Neuron (in vitro differentiated cells): ENCODE results near the gene ETV2.
"Not testable (repeated sequence)": the region's sequence is repeated elsewhere in the genome, so short reads cannot be mapped to it uniquely, and the experiment has no call there.

Experiments
- H2AFZ ChIP-seq: one replicate; pipeline ENCODE4 v1.6.1; 2013; ENCODE audit warnings: low read depth, mild to moderate bottlenecking, inconsistent platforms, low read length, moderate library complexity
- H3K27me3 ChIP-seq: one replicate; pipeline ENCODE4 v1.6.1; 2013; ENCODE audit warnings: low read length; ENCODE audit not compliant: insufficient read depth
- H3K36me3 ChIP-seq: one replicate; pipeline ENCODE4 v1.6.1; 2013; ENCODE audit warnings: low read length; ENCODE audit not compliant: insufficient read depth
- H3K4me1 ChIP-seq: one replicate; pipeline ENCODE4 v1.6.1; 2013; ENCODE audit warnings: low read length; ENCODE audit not compliant: insufficient read depth
- H3K4me3 ChIP-seq: 2 replicates; pipeline ENCODE4 v1.5.1; 2013; ENCODE audit warnings: mild to moderate bottlenecking, low read length, moderate library complexity
- H3K9me3 ChIP-seq: one replicate; pipeline ENCODE4 v1.6.1; 2013; ENCODE audit warnings: low read length

Gene ETV2

DNA sequence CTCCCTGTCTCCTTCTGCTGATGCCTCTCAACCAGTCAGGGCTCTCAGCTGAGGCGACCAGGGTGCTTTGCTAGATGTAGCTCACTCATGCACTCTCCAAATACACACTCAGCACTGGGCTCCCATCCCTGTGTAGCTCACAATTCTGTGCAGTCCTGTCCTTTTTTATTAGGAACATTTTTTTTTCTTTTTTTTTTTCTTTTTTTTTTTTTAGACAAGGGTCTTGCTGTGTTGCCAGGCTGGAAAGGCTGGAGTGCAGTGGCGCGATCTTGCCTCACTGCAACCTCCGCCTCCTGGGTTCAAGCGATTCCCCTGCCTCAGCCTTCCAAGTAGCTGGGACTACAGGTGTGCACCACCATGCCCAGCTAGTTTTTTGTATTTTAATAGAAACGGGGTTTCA, 13.3 kb downstream of the ETV2 start:
- H3K27me3 ChIP-seq, H3K4me3 ChIP-seq, H3K9me3 ChIP-seq, H2AFZ ChIP-seq, H3K4me1 ChIP-seq: not testable (repeated sequence)
- peaks cover 61% of the 10 kb centered on the region for H3K36me3 ChIP-seq

DNA sequence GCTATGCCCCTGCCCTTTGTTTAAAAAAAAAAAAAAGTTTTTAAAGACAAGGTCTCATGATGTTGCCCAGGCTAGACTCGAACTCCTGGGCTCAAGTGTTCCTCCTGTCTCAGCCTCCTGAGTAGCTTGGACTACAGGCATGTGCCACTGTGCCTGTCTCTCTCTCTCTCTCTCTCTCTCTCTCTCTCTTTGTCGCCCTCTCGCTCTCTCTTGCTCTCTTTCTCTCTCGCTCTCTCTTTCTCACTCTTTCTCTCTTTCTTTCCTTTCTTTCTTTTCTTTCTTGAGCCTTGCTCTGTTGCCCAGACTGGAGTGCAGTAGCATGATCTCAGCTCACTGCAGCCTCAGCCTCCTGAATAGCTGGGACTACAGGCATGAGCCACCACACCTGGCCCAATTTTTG, 14.1 kb downstream of the ETV2 start:
- no peaks in the 10 kb centered on the region for H3K4me1 ChIP-seq
- no peak overlapping the region for H3K4me3 ChIP-seq
- H3K27me3 ChIP-seq: no peaks in the 10 kb centered on the region
- no peaks in the 10 kb centered on the region for H3K9me3 ChIP-seq
- H2AFZ ChIP-seq: no peak overlapping the region
- peaks cover 59% of the 10 kb centered on the region for H3K36me3 ChIP-seq

DNA sequence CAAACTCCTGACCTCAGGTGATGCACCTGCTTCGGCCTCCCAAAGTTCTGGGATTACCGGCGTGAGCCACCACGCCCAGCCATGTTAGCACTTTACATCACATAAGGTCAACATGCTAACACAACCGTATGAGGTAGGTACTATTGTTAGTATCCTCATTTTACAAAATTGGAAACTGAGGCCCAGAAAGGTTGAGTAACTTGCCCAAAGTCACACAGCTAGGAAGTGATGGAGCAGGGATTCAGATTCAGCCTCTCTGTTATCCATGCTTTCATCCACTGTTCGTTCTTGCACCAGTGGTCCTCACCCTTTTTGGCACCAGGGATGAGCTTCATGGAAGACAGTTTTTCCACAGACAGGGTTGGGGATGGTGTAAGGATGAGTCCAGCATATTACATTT, 15.2 kb downstream of the ETV2 start:
- no peak overlapping the region for H3K4me3 ChIP-seq
- no peaks in the 10 kb centered on the region for H3K4me1 ChIP-seq
- no peaks in the 10 kb centered on the region for H3K27me3 ChIP-seq
- H3K36me3 ChIP-seq: peaks cover 60% of the 10 kb centered on the region
- no peak overlapping the region for H2AFZ ChIP-seq
- H3K9me3 ChIP-seq: no peaks in the 10 kb centered on the region

DNA sequence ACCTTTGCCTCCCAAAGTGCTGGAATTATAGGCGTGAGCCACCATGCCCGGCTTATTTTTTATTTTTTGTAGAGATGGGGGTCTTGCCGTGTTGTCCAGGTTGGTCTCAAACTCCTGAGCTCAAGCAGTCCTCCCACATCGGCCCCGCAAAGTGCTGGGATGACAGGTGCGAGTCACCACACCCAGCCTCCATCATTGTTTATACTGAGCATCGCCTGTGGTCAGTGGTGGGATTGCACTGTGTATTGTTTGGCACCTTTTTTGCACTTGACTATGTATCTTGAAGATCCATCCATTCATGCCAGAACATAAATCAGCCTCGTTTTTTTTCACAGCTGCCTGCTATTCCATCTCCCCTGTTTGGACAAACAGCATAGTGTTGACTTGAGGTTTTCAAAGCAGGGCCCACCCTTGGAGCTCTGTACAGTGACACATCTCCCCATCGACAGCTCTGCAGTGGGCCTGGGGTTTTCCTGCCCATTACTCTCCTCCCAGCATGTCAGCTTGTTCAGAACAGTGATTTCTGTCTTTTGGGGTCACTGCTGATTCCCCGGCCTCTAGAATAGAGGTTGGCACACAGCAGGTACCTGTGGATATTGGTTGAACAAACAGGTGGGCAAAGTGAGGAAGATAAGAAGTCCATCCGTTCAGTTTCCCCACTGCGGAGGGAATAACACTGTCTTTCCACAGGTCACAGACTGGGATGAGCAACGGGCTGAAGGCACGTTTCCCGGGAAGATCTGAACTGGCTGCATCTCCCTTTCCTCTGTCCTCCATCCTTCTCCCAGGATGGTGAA, 16.6 kb downstream of the ETV2 start:
- H3K9me3 ChIP-seq: no peaks in the 10 kb centered on the region
- H3K27me3 ChIP-seq: no peaks in the 10 kb centered on the region
- H3K4me1 ChIP-seq: no peaks in the 10 kb centered on the region
- H3K36me3 ChIP-seq: peaks cover 68% of the 10 kb centered on the region
- no peak overlapping the region for H2AFZ ChIP-seq
- H3K4me3 ChIP-seq: no peak overlapping the region

DNA sequence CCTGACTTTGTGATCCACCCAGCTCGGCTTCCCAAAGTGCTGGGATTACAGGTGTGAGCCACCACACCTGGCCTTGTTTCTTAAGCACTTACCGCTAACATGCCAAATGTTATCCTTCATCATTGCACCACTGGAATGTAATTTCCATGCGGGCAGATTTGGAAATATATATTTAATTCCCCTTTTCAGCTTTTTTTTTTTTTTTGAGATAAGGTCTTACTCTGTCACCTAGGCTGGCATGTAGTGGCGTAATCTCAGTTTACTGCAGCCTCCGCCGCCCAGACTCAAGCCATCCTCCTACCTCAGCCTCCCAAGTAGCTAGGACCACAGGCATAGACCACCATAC, 20.4 kb downstream of the ETV2 start:
- no peaks in the 10 kb centered on the region for H3K27me3 ChIP-seq
- H3K4me3 ChIP-seq: no peak overlapping the region
- no peaks in the 10 kb centered on the region for H3K9me3 ChIP-seq
- no peaks in the 10 kb centered on the region for H3K4me1 ChIP-seq
- H3K36me3 ChIP-seq: peaks cover 44% of the 10 kb centered on the region
- H2AFZ ChIP-seq: no peak overlapping the region

DNA sequence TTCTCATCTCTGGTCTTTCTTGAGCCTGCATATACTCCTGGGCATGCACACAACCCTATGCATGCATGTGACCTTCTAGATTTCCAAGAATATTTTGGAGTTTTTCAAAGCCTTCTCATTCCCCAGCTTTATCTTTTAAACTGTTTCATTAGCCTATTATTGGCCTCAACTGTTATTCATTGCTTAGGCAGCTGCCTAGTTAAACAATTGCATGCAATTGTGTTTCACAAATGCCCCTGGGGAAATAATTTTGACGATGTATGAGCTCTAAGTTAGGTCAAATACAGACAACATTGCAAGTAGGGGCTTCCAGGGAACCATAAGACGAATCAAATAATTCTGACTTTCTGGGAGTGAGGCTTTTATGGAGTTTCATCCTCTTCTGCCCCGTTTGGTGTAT, 22.4 kb downstream of the ETV2 start:
- Histone ChIP-seq H3K27me3 (no peaks in the 10 kb centered on the region), H3K4me1 (no peaks in the 10 kb centered on the region), H3K36me3 (peaks cover 30% of the 10 kb centered on the region), H3K9me3 (no peaks in the 10 kb centered on the region), H3K4me3 (no peak overlapping the region), H2AFZ (no peak overlapping the region)

DNA sequence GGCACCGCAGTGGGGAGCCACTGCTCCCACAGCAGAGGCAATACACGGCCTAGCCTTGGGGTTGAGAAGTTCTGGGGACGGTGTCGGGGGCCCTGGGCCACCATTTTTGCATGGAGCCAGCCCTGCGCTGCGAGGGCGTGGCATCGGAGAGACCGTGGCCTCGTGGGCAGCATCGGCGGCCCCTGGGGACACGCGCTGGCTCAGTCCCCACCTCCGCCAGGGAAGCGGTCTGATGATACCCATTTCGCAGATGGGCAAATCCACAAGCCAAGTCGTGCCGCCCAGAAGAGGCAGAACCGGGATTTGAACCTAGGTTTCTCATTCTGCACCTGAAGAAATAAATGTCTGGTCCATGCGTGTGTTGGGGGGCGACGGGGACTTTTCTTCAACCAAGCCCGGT, 23.6 kb downstream of the ETV2 start:
- H2AFZ ChIP-seq: no peak overlapping the region
- peaks cover 22% of the 10 kb centered on the region for H3K36me3 ChIP-seq
- H3K27me3 ChIP-seq: no peaks in the 10 kb centered on the region
- H3K4me1 ChIP-seq: no peaks in the 10 kb centered on the region
- H3K9me3 ChIP-seq: no peaks in the 10 kb centered on the region
- H3K4me3 ChIP-seq: no peak overlapping the region

DNA sequence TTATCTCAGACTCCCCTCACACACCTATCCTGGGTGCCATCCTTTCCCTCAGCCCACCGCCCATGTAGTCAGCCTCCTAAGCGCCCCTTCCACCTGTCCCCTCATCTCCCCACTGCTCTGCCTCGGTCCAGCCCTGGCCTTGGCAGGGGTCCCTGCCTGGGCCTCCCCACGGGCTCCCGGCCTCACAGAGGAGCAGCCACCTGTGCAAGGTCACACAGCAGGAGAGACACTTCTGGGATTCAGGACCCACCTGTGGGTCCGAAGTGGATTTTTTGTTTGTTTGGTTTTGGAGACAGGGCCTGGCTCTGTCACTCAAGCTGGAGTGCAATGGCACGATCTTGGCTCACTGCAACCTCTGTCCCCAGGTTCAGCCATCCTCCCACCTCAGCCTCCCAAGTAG, 24.1 kb downstream of the ETV2 start:
- Histone ChIP-seq H3K36me3 (peaks cover 22% of the 10 kb centered on the region), H2AFZ (no peak overlapping the region), H3K9me3 (no peaks in the 10 kb centered on the region), H3K4me1 (no peaks in the 10 kb centered on the region), H3K4me3 (no peak overlapping the region), H3K27me3 (no peaks in the 10 kb centered on the region)

DNA sequence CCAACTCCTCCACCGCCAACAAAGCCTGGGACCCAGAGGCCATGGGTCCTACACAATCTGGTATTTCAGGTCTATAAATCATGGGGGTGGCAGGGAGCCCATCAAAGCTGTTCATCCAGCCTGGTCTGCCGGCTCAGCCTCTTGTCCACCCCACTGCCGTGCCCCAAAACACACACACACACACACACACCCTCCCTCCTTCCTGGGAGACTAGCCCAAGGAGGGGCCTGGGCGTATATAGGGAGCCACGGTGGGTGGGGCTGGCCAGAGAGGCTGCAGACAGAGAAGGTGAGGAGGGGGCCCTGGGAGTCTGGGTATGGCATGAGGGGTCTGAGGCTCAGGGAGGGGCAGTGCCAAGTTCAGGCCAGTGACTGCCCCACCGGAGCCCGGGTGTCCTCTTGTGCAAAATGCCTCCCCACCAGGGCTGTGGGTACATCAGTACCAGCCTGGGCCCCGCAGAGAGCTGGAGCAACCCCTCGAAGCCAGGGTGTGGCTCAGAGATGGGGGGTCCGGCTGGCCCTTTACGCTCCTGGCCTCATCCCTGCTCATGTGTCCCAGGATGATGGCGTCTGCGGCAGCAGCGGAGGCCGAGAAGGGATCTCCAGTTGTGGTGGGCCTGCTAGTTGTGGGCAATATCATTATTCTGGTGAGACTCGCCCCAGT, 24.8 kb downstream of the ETV2 start, which contains the start of gene UPK1A:
Gene UPK1A (plus strand): TSS at position 267 of the 663 bp plus-strand sequence. CDS start 296 bp downstream, at position 563.
- H3K36me3 ChIP-seq: peaks cover 17% of the 10 kb centered on the region
- no peak within 1 kb of the TSS for H2AFZ ChIP-seq

DNA sequence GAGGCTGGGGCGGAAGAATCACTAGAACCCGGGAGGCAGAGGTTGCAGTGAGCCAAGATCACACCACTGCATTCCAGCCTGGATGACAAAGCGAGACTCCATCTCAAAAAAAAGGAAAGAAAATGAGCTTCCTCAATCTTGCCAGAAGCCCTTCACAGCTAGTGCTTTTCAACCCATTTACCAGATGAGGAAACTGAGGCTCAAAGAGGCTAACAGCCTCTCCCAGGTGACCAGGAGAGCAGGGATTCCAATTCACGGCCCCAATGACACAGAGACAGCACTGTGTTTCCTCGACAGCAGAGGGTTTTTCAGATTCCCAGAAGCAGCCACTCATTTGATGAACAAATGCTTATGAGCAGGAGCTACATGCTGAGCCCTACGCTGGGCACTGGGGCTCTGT, 28.0 kb downstream of the ETV2 start:
- H3K36me3 ChIP-seq: no peaks in the 10 kb centered on the region
- no peak overlapping the region for H3K4me3 ChIP-seq
- H3K9me3 ChIP-seq: peaks cover 2% of the 10 kb centered on the region
- peaks cover 16% of the 10 kb centered on the region for H3K27me3 ChIP-seq
- no peak overlapping the region for H2AFZ ChIP-seq
- H3K4me1 ChIP-seq: no peaks in the 10 kb centered on the region

More for the DNA sequence above, 24.8 kb downstream of the ETV2 start, which contains the start of gene UPK1A:
- H3K4me3 ChIP-seq: no peak within 1 kb of the TSS
- H3K9me3 ChIP-seq: no peaks in the 10 kb centered on the region
- H3K27me3 ChIP-seq: no peaks in the 10 kb centered on the region
- H3K4me1 ChIP-seq: no peaks in the 10 kb centered on the region

DNA sequence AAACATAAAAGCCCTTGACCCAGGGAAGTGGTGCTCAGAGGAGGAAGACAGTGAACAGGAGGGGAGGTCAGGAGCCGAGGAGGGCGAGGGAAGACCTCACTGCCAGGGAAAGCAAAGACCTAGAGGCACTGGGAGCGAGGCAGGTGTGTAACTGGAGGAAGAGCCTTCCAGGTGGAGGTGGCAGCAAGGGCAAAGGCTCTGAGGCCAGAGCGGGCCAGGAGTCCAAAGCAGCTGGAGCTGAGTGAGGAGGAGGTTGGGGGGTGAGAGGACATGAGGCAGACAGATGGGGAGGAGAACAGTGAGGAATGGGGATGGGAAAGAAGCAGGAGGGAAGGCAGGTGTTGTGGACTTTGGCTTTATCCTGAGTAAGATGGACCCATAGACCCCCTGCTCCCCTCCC, 28.4 kb downstream of the ETV2 start:
- Histone ChIP-seq H2AFZ (no peak overlapping the region), H3K27me3 (peaks cover 16% of the 10 kb centered on the region), H3K4me3 (no peak overlapping the region), H3K9me3 (peaks cover 2% of the 10 kb centered on the region), H3K36me3 (no peaks in the 10 kb centered on the region), H3K4me1 (no peaks in the 10 kb centered on the region)

DNA sequence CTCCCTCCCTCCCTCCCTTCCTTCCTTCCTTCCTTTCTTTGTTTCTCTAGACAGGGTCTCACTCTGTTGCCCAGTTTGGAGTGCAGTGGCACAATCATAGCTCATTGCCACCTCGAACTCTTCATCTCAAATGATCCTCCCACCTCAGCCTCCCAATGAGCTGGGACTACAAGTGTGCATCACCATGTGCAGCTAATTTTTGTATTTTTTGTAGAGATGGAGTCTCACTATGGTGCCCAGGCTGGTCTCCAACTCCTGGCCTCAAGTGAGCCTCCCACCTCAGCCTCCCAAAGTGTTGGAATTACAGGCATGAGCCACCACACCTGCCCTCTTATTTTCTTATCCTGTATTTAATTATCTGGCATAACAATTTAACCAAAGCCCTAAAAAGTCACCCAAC, 29.1 kb downstream of the ETV2 start:
- no peaks in the 10 kb centered on the region for H3K36me3 ChIP-seq
- peaks cover 2% of the 10 kb centered on the region for H3K9me3 ChIP-seq
- H3K4me1 ChIP-seq: no peaks in the 10 kb centered on the region
- peaks cover 16% of the 10 kb centered on the region for H3K27me3 ChIP-seq
- no peak overlapping the region for H2AFZ ChIP-seq
- H3K4me3 ChIP-seq: no peak overlapping the region

DNA sequence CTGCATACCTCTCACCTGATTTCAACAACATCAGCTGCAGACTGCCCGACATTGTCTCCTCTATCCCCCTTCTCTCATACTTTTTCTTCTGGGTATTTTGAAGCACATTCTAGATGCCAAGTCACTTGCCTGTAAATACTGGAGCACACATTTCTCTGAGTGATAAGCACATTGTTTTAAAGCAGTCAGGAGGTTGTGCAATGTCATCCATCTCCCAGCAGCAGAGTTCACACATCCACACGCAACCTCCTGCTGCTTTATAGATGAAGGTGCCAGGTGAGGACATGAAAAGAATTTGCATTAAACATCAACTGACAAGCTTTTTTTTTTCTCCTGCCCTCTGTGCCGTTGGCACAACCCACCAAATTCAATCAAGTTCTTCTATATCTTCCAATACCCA, 30.3 kb downstream of the ETV2 start:
- H3K4me3 ChIP-seq: no peak overlapping the region
- H3K9me3 ChIP-seq: peaks cover 2% of the 10 kb centered on the region
- no peaks in the 10 kb centered on the region for H3K4me1 ChIP-seq
- no peaks in the 10 kb centered on the region for H3K36me3 ChIP-seq
- peaks cover 16% of the 10 kb centered on the region for H3K27me3 ChIP-seq
- no peak overlapping the region for H2AFZ ChIP-seq
